Omental fat pad (tissue), 4 donors: ENCODE data around the gene SCART1. TPM values are rescaled to one million over a fixed set of nuclear protein-coding genes. Genes with fewer than 3 reads are reported as not detected.

ENCODE experiments used
- ATAC-seq: fragments of 150-250 bp; one replicate; pipeline ENCODE4 v1.9.1; 2016; ENCODE audit warnings: mild to moderate bottlenecking, moderate library complexity; ENCODE audit not compliant: low FRiP score
- DNase-seq: peaks from one replicate; pipeline ENCODE4 v3.0.0-alpha.2; 2019; ENCODE audit warnings: low spot score
- CTCF ChIP-seq, 3 donors: fragments of 450-650 bp; IDR thresholded peaks; one replicate each; pipeline ENCODE4 v1.5.1; 2016 to 2017; ENCODE audit warnings: antibody characterized with exemption in 3 of 3, mild to moderate bottlenecking in 3 of 3, moderate library complexity in 2 of 3
- total RNA-seq, 4 donors: library from RNA; depleted of rRNA; stranded (reverse); fragments of >200 nt; gene quantifications; one replicate each; pipeline ENCODE4 v1.1.0, GENCODE V29; 2016

The SCART1 gene
- total RNA-seq, 4 donors from 2014 or later: 1.3 to 5.2 (median 2.0) TPM

GRCh38 chr10:133458710-133459453 lies 5.1 kb downstream of the SCART1 start:
- ATAC-seq (no peak), DNase-seq (no peak)
- no peak for TF ChIP-seq CTCF (IDR thresholded peaks at IDR 0.05)

- TF ChIP-seq CTCF (IDR thresholded peaks at IDR 0.05): no peak
- ATAC-seq (no peak), DNase-seq (no peak)
Measured at GRCh38 chr10:133459454-133460207, 5.9 kb downstream of the SCART1 start.

- no peak for ATAC-seq
- no peak for TF ChIP-seq CTCF (IDR thresholded peaks at IDR 0.05)
- no peak for DNase-seq
Measured at GRCh38 chr10:133460208-133460769, 6.5 kb downstream of the SCART1 start.

- no peak for TF ChIP-seq CTCF (IDR thresholded peaks at IDR 0.05)
- ATAC-seq: no peak
- no peak for DNase-seq
Measured at GRCh38 chr10:133461027-133461426, 7.3 kb downstream of the SCART1 start.

GRCh38 chr10:133461841-133462240 lies 8.1 kb downstream of the SCART1 start:
- DNase-seq: no peak
- no peak for ATAC-seq
- TF ChIP-seq CTCF (IDR thresholded peaks at IDR 0.05): no peak

- no peak for ATAC-seq
- no peak for TF ChIP-seq CTCF (IDR thresholded peaks at IDR 0.05)
- DNase-seq: no peak
Measured at GRCh38 chr10:133462512-133463305, 9.0 kb downstream of the SCART1 start.
